Activated CD8-positive, alpha-beta T cell treated with anti-CD3 and anti-CD28 coated beads, Interleukin-2, amount 10 ng/mL, durations not matched to agents 7 days and 5 days (primary cell): ENCODE results near the gene BEND3. TPM values are rescaled to one million over a fixed set of nuclear protein-coding genes. Genes with fewer than 3 reads are reported as not detected.

Experiments
- ATAC-seq: fragments of 150-1000 bp; cut with Tn5 transposase; one replicate; pipeline ENCODE4 v1.10.0; 2021; ENCODE audit warnings: moderate library complexity
- CTCF ChIA-PET: fragments of 350-600 bp; sonication (Branson Sonifier 250); formaldehyde crosslinking; loops from one replicate; lab custom pipeline; 2021; ENCODE audit warnings: antibody characterized with exemption; lab: Charles Lee
- POLR2A ChIA-PET: fragments of 350-600 bp; sonication (Branson Sonifier 250); formaldehyde crosslinking; loops from one replicate; lab custom pipeline; 2021; ENCODE audit warnings: antibody characterized with exemption; lab: Charles Lee
- DNase-seq: peaks from one replicate; pipeline ENCODE4 v3.0.0-alpha.2; 2020
- H3K27ac Mint-ChIP-seq: one replicate; pipeline ENCODE4 v1.8.0; 2021; ENCODE audit warnings: mild to moderate bottlenecking, mixed read lengths
- H3K27me3 Mint-ChIP-seq: one replicate; pipeline ENCODE4 v1.8.0; 2021; ENCODE audit warnings: low read depth, mixed read lengths
- H3K36me3 Mint-ChIP-seq: one replicate; pipeline ENCODE4 v1.8.0; 2021; ENCODE audit warnings: low read depth, mixed read lengths
- H3K4me1 Mint-ChIP-seq: one replicate; pipeline ENCODE4 v1.8.0; 2021; ENCODE audit warnings: low read depth, mixed read lengths
- H3K4me3 Mint-ChIP-seq: one replicate; pipeline ENCODE4 v1.8.0; 2021; ENCODE audit warnings: mild to moderate bottlenecking, mixed read lengths
- H3K9me3 Mint-ChIP-seq: one replicate; pipeline ENCODE4 v1.8.0; 2022; ENCODE audit warnings: mixed read lengths; ENCODE audit not compliant: insufficient read depth
- total RNA-seq, 2 experiments: library from RNA; stranded (reverse); gene quantifications; one replicate each; pipeline ENCODE4 v1.2.3, GENCODE V29; 2021

Gene BEND3
- total RNA-seq, 2 experiments from 2014 or later, result 3.6 to 3.8 TPM

- ChIA-PET POLR2A (no interaction called here), CTCF (no interaction called here)
- H3K27ac Mint-ChIP-seq, result no peak overlapping the region
- H3K4me3 Mint-ChIP-seq, result no peak overlapping the region
- ATAC-seq (no peak), DNase-seq (no peak)
- no peaks in the 10 kb centered on the region for H3K9me3 Mint-ChIP-seq
- H3K4me1 Mint-ChIP-seq, result no peaks in the 10 kb centered on the region
- H3K27me3 Mint-ChIP-seq, result no peaks in the 10 kb centered on the region
- peaks cover 7% of the 10 kb centered on the region for H3K36me3 Mint-ChIP-seq
Observed at GRCh38 chr6:107079429-107079828, 35.9 kb downstream of the BEND3 start.

- CTCF ChIA-PET, result no interaction called here
- DNase-seq, result no peak
- no peak for ATAC-seq
Observed at GRCh38 chr6:107077710-107078109, 37.6 kb downstream of the BEND3 start.

DNA sequence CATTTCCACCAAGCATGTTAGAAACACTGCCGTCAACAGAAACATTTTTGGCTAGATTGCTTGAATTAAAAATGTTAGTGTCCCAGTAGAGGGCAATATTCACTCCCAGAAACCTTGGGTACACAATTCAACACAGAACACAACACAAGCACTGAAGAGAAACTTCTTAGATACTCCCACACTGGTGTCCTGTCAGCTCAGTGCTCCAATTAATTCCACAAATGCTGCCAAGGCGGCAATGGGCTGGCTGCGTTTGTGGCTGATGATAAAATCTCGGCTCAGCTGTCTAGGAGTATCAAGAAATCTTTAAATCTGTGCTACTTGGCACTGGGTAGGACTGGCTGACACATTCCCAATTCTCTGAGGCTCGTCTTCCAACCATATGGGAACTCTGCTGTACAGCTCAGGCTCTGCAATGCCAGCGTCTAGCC, 39.3 kb downstream of the BEND3 start:
- no peaks in the 10 kb centered on the region for H3K9me3 Mint-ChIP-seq
- POLR2A ChIA-PET, result no interaction called here
- H3K27me3 Mint-ChIP-seq, result no peaks in the 10 kb centered on the region
- CTCF ChIA-PET, result no interaction called here
- no peak overlapping the region for H3K27ac Mint-ChIP-seq
- no peak overlapping the region for H3K4me3 Mint-ChIP-seq
- no peaks in the 10 kb centered on the region for H3K4me1 Mint-ChIP-seq
- no peaks in the 10 kb centered on the region for H3K36me3 Mint-ChIP-seq
- DNase-seq (no peak), ATAC-seq (no peak)

More at GRCh38 chr6:107077710-107078109, 37.6 kb downstream of the BEND3 start:
- no peaks in the 10 kb centered on the region for H3K4me1 Mint-ChIP-seq
- no peaks in the 10 kb centered on the region for H3K9me3 Mint-ChIP-seq
- no peaks in the 10 kb centered on the region for H3K36me3 Mint-ChIP-seq
- no peaks in the 10 kb centered on the region for H3K27me3 Mint-ChIP-seq
- POLR2A ChIA-PET, result no interaction called here
- H3K4me3 Mint-ChIP-seq, result no peak overlapping the region
- H3K27ac Mint-ChIP-seq, result no peak overlapping the region

- no peak for ATAC-seq
- H3K4me3 Mint-ChIP-seq, result no peak overlapping the region
- H3K4me1 Mint-ChIP-seq, result peaks cover 3% of the 10 kb centered on the region
- ChIA-PET POLR2A (no interaction called here), CTCF (interaction anchor here (1.5 kb wide), 1 partner anchor 43 kb away, joined by 4 read pairs; no protein-coding TSS in a partner anchor)
- no peaks in the 10 kb centered on the region for H3K9me3 Mint-ChIP-seq
- H3K27ac Mint-ChIP-seq, result no peak overlapping the region
- H3K27me3 Mint-ChIP-seq, result no peaks in the 10 kb centered on the region
- H3K36me3 Mint-ChIP-seq, result peaks cover 2% of the 10 kb centered on the region
- DNase-seq, result no peak
Observed at GRCh38 chr6:107070686-107071085, 44.6 kb downstream of the BEND3 start.

- Mint-ChIP-seq H3K4me3 (no peak overlapping the region), H3K9me3 (no peaks in the 10 kb centered on the region), H3K36me3 (peaks cover 2% of the 10 kb centered on the region), H3K27me3 (no peaks in the 10 kb centered on the region), H3K27ac (no peak overlapping the region), H3K4me1 (peaks cover 11% of the 10 kb centered on the region)
- ATAC-seq (no peak), DNase-seq (no peak)
- POLR2A ChIA-PET, result no interaction called here
- CTCF ChIA-PET, result interaction anchor here (1.5 kb wide), 1 partner anchor 44 kb away, joined by 4 read pairs; no protein-coding TSS in a partner anchor
Observed at GRCh38 chr6:107069631-107070548, 45.4 kb downstream of the BEND3 start.

- peaks cover 16% of the 10 kb centered on the region for H3K4me1 Mint-ChIP-seq
- no peak overlapping the region for H3K4me3 Mint-ChIP-seq
- ChIA-PET CTCF (interaction anchor here (1.5 kb wide), 1 partner anchor 45 kb away, joined by 4 read pairs; no protein-coding TSS in a partner anchor), POLR2A (no interaction called here)
- H3K27me3 Mint-ChIP-seq, result no peaks in the 10 kb centered on the region
- H3K9me3 Mint-ChIP-seq, result no peaks in the 10 kb centered on the region
- H3K27ac Mint-ChIP-seq, result no peak overlapping the region
- DNase-seq (no peak), ATAC-seq (no peak)
- H3K36me3 Mint-ChIP-seq, result peaks cover 2% of the 10 kb centered on the region
Observed at GRCh38 chr6:107068691-107069630, 46.4 kb downstream of the BEND3 start.

DNA sequence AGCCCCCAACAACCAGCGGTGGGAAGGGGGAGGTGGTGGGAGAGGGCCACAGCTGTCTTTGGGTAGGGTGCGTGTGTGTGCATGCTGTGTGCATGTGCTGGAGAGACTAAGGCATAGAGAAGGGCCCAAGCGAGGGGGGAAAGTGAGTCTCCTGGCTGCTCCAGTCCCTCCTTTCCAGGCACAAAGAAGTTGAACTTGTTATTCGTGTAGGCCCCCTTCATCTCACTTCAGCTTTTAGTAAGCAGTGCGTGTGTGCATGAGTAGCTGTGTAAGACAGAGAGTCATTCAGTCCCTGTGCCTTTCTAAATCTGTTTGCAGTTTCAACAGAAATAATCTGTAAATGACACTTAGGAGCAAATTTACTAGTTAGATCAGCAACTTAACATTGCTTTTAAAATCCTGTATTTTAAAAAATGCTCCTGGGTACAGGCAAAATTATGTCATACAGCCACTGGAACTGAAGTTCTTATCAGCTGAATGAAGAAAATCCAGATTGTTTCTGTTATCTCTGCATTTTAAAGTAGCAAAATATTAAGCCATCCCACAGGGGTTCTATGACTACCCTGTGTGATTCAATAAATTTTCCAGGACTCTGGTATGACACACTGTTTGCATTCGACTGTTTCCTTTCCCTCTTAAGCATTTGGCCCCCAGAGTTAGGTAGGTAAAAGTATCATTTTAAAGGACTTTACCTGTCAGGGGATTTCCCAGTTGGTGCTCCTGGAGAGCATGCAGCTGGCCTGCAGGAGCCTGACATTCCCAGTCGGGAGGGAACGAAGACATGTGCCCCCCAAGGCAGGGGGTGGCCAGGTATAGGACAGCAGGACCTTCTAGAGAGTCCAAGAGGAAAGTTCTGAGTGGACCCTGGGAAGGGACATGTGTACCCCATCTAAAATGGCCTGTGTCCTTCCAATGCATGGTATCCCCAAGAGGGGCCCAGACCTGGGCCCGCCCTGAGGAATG, 48.3 kb downstream of the BEND3 start:
- POLR2A ChIA-PET, result no interaction called here
- no peak overlapping the region for H3K4me3 Mint-ChIP-seq
- no peak for ATAC-seq

GRCh38 chr6:107064579-107065065, 50.7 kb downstream of the BEND3 start:
- DNase-seq (peak; percentile 53), ATAC-seq (peak; percentile 45)
- Mint-ChIP-seq H3K36me3 (peaks cover 2% of the 10 kb centered on the region), H3K4me1 (peaks cover 49% of the 10 kb centered on the region), H3K27me3 (no peaks in the 10 kb centered on the region), H3K9me3 (no peaks in the 10 kb centered on the region), H3K27ac (peak overlapping the region; percentile 75), H3K4me3 (peak overlapping the region; percentile 10)
- CTCF ChIA-PET, result no interaction called here
- POLR2A ChIA-PET, result no interaction called here

More for the DNA sequence above, 48.3 kb downstream of the BEND3 start:
- Mint-ChIP-seq H3K27me3 (no peaks in the 10 kb centered on the region), H3K36me3 (peaks cover 2% of the 10 kb centered on the region), H3K27ac (no peak overlapping the region), H3K4me1 (peaks cover 32% of the 10 kb centered on the region), H3K9me3 (no peaks in the 10 kb centered on the region)
- CTCF ChIA-PET, result interaction anchor here (0.5 to 0.7 kb wide), 2 partner anchors 39 to 1971 kb away, joined by 3 to 6 read pairs; partner anchors contain the start of gene MTRES1
- no peak for DNase-seq

DNA sequence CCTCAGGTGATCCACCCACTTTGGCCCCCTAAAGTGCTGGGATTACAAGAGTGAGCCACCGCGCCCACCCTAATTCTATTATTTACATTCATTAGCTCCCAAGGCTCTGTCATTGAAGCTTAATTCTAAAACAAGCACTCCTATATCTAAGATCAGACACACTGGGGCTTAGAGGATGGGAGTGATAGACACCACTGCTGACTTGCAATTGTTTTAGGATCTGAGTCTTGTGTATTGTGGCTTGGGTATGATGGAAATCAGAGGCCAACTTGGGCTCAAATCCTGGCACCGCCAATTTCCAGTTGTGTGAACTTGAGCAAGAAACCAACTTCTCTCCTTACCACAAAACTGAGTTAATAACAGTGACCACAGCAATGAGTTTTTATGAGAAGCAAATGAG, 52.6 kb downstream of the BEND3 start:
- ATAC-seq, result no peak
- POLR2A ChIA-PET, result interaction anchor here (0.7 kb wide), 1 partner anchor 414 kb away, joined by 3 read pairs; no protein-coding TSS in a partner anchor
- Mint-ChIP-seq H3K4me1 (peaks cover 49% of the 10 kb centered on the region), H3K27ac (no peak overlapping the region), H3K36me3 (peaks cover 2% of the 10 kb centered on the region), H3K4me3 (no peak overlapping the region), H3K9me3 (no peaks in the 10 kb centered on the region), H3K27me3 (no peaks in the 10 kb centered on the region)
- CTCF ChIA-PET, result interaction anchor here (1.0 kb wide), 1 partner anchor 51 kb away, joined by 5 read pairs; no protein-coding TSS in a partner anchor
- DNase-seq, result no peak

DNA sequence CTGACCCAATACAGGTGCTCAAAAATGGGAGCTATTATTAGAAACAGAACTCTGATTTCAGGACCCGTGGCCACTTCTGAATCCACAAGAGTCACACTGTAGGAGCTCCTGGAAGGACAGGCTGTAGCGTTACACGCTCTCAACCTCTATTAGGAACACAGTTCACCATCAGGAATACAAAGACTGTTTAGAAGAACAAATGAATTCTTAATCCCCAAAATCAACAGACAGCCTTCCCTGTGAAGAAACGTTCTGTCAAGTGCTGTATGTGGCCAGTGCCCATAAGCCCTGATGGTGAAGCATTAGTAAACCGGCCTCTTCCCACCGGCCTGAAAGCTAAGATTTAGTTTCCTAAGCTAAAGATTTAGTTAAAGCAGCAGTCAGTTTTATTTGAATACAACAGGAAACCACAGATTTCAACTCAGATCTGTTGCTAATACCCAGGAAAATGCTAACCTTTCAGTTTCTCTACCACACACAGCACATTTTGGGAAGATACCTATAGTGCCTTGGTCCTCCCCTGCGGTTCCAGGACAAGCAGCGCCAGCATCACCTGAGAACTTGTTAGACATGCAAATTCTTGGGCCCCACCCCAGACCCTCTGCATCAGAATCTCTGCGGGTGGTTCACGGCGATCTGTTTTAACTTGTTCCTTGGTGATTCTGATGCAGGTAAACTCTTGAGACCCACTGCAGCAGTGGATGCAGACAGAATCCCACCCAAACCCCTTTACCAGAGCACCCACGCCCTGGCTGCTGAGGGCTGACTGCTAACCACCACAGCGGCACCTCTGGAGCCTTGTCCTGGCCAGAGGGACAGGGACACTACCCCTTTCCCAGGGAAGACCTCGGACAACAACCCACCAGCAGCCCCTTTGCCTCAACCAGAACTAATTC, 53.9 kb downstream of the BEND3 start:
- Mint-ChIP-seq H3K27ac (peak overlapping the region; percentile 74), H3K4me1 (peaks cover 49% of the 10 kb centered on the region), H3K36me3 (no peaks in the 10 kb centered on the region), H3K4me3 (peak overlapping the region; percentile 68), H3K27me3 (no peaks in the 10 kb centered on the region), H3K9me3 (no peaks in the 10 kb centered on the region)
- DNase-seq, result peak; percentile 29
- ChIA-PET POLR2A (interaction anchor here (0.5 to 1.0 kb wide), 4 partner anchors 9 to 1504 kb away, joined by 3 to 5 read pairs (median 3); no protein-coding TSS in a partner anchor), CTCF (interaction anchor here (0.9 to 2.5 kb wide), 6 partner anchors 10 to 64 kb away, joined by 3 to 12 read pairs (median 6); partner anchors contain the start of gene MTRES1)
- ATAC-seq, result peak; percentile 66
